ENCODE measurements around the gene PRR3. TPM values are rescaled to one million over a fixed set of nuclear protein-coding genes. Genes with fewer than 3 reads are reported as not detected.
A peak's percentile ranks its signal among the peaks of the same experiment; 100 is the strongest.

The PRR3 gene
- polyA plus RNA-seq, 3 donors = 2.8 to 7.1 (median 3.6) TPM

GRCh38 chr6:30554962-30555815 is 1.9 kb upstream of the PRR3 start:
- Mint-ChIP-seq H3K36me3 (peaks cover 46 to 52% of the 10 kb centered on the region in 2 donors), H3K27ac (peak overlapping the region; percentile 95 to 100 (median 99)), H3K27me3 (ENCODE audit: low read depth in 3 of 3) (peaks cover 0 to 6% (median 4%) of the 10 kb centered on the region in 3 donors), H3K4me3 (peak overlapping the region; percentile 95), H3K9me3 (peaks cover 0 to 1% (median 0%) of the 10 kb centered on the region in 7 donors), H3K4me1 (peaks cover 19% of the 10 kb centered on the region)
- TF ChIP-seq, protein P1, sequence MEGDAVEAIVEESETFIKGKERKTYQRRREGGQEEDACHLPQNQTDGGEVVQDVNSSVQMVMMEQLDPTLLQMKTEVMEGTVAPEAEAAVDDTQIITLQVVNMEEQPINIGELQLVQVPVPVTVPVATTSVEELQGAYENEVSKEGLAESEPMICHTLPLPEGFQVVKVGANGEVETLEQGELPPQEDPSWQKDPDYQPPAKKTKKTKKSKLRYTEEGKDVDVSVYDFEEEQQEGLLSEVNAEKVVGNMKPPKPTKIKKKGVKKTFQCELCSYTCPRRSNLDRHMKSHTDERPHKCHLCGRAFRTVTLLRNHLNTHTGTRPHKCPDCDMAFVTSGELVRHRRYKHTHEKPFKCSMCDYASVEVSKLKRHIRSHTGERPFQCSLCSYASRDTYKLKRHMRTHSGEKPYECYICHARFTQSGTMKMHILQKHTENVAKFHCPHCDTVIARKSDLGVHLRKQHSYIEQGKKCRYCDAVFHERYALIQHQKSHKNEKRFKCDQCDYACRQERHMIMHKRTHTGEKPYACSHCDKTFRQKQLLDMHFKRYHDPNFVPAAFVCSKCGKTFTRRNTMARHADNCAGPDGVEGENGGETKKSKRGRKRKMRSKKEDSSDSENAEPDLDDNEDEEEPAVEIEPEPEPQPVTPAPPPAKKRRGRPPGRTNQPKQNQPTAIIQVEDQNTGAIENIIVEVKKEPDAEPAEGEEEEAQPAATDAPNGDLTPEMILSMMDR (IDR thresholded peaks at IDR 0.05) = no peak
- peaks cover 37% of the 10 kb centered on the region for H3K79me2 ChIP-seq (ENCODE audit: insufficient read depth, low read length)
- peaks cover 20 to 28% of the 10 kb centered on the region in 2 donors for H3K4me1 ChIP-seq (ENCODE audit: control insufficient read depth in 1 of 2, insufficient read depth in 2 of 2, low read length in 2 of 2)
- H4K20me1 ChIP-seq (ENCODE audit: insufficient read depth, low read length) = peaks cover 4% of the 10 kb centered on the region
- H2AFZ ChIP-seq (ENCODE audit: insufficient read depth, low read depth, low read length, poor library complexity, severe bottlenecking) = peak overlapping the region; percentile 67
- WGBS (ENCODE audit: insufficient coverage) = 26% methylated on average over 29 of the region's 34 CpGs
- no peaks in the 10 kb centered on the region for H3K27me3 ChIP-seq (ENCODE audit: control insufficient read depth in 2 of 2, insufficient read depth in 2 of 2, low read length in 2 of 2)
- DNase-seq = peak in 1 of 3 donors; percentile 30
- H3K36me3 ChIP-seq (replicated peaks in 1 of 2; ENCODE audit: control insufficient read depth in 1 of 2, insufficient read depth in 2 of 2, low read length in 2 of 2) = peaks cover 29 to 40% of the 10 kb centered on the region in 2 donors
- peak overlapping the region; percentile 83 for H3K9ac ChIP-seq (ENCODE audit: insufficient read depth, low read length, poor library complexity, severe bottlenecking)
- peak overlapping the region; percentile 73 to 93 (median 93) for H3K4me3 ChIP-seq (replicated peaks in 1 of 3; ENCODE audit: low read depth in 2 of 3, low read length in 3 of 3)
- intact Hi-C loops (cut with micrococcal nuclease) = no loop called here
- H3K9me3 ChIP-seq (replicated peaks in 1 of 2; ENCODE audit: control insufficient read depth in 1 of 2, insufficient read depth in 1 of 2, low read length in 2 of 2) = no peaks in the 10 kb centered on the region
- peak overlapping the region; percentile 92 to 93 for H3K27ac ChIP-seq (ENCODE audit: low read depth in 1 of 2, low read length in 2 of 2)
- peak overlapping the region; percentile 85 for H3K4me2 ChIP-seq (replicated peaks; ENCODE audit: extremely low read depth, low read length, poor library complexity, severe bottlenecking)

DNA sequence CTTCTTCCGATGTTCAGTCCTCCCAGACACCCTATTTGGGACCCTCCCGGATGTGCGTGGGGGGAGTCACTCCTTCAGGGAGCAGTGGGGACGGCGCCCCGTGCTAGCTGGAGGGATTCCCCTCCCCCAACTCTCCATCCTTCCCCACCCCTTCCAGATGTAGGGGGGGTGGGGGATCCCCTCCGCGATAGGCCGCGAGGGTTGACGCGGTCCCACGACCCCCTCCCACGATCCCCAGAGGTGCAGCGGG is 1.4 kb upstream of the PRR3 start:
- H2AFZ ChIP-seq (ENCODE audit: insufficient read depth, low read depth, low read length, poor library complexity, severe bottlenecking) = peak overlapping the region; percentile 67
- no peak for DNase-seq
- H3K36me3 Mint-ChIP-seq = peaks cover 44 to 46% of the 10 kb centered on the region in 2 donors
- peaks cover 0 to 6% (median 4%) of the 10 kb centered on the region in 3 donors for H3K27me3 Mint-ChIP-seq (ENCODE audit: low read depth in 3 of 3)
- H3K9me3 Mint-ChIP-seq = peaks cover 0 to 1% (median 0%) of the 10 kb centered on the region in 7 donors
- peak overlapping the region; percentile 73 to 93 (median 93) for H3K4me3 ChIP-seq (replicated peaks in 1 of 3; ENCODE audit: low read depth in 2 of 3, low read length in 3 of 3)
- peaks cover 19% of the 10 kb centered on the region for H3K4me1 Mint-ChIP-seq
- peak overlapping the region; percentile 85 for H3K4me2 ChIP-seq (replicated peaks; ENCODE audit: extremely low read depth, low read length, poor library complexity, severe bottlenecking)
- H3K4me3 Mint-ChIP-seq = peak overlapping the region; percentile 95
- peak overlapping the region; percentile 95 to 100 (median 99) for H3K27ac Mint-ChIP-seq
- WGBS (ENCODE audit: insufficient coverage) = 0% methylated on average over 5 of the region's 15 CpGs
- H3K4me1 ChIP-seq (ENCODE audit: control insufficient read depth in 1 of 2, insufficient read depth in 2 of 2, low read length in 2 of 2) = peaks cover 20 to 28% of the 10 kb centered on the region in 2 donors
- H3K79me2 ChIP-seq (ENCODE audit: insufficient read depth, low read length) = peaks cover 37% of the 10 kb centered on the region
- intact Hi-C loops (cut with micrococcal nuclease) = loop anchor here (2.0 kb wide), 2 partner anchors 15 to 61 kb away; partner anchors contain the start of genes ABCF1 (in 2 of the 2), MRPS18B (in 2 of the 2) and PPP1R10 (in 2 of the 2)
- TF ChIP-seq, protein P1 (IDR thresholded peaks at IDR 0.05) = no peak
- H3K36me3 ChIP-seq (replicated peaks in 1 of 2; ENCODE audit: control insufficient read depth in 1 of 2, insufficient read depth in 2 of 2, low read length in 2 of 2) = peaks cover 24 to 35% of the 10 kb centered on the region in 2 donors
- H3K9ac ChIP-seq (ENCODE audit: insufficient read depth, low read length, poor library complexity, severe bottlenecking) = peak overlapping the region; percentile 83
- H3K27ac ChIP-seq (ENCODE audit: low read depth in 1 of 2, low read length in 2 of 2) = peak overlapping the region; percentile 92 to 93
- no peaks in the 10 kb centered on the region for H3K27me3 ChIP-seq (ENCODE audit: control insufficient read depth in 2 of 2, insufficient read depth in 2 of 2, low read length in 2 of 2)
- no peaks in the 10 kb centered on the region for H3K9me3 ChIP-seq (replicated peaks in 1 of 2; ENCODE audit: control insufficient read depth in 1 of 2, insufficient read depth in 1 of 2, low read length in 2 of 2)
- peaks cover 4% of the 10 kb centered on the region for H4K20me1 ChIP-seq (ENCODE audit: insufficient read depth, low read length)

Measured in CD14-positive monocyte (primary cell).